ENCODE results near the gene PPP1R3E. TPM values are rescaled to one million over a fixed set of nuclear protein-coding genes. Genes with fewer than 3 reads are reported as not detected.
A peak's percentile ranks its signal among the peaks of the same experiment; 100 is the strongest.

PPP1R3E gene
- total RNA-seq, 1 donor from 2014 or later: 14.6 TPM

GRCh38 chr14:23347406-23348296 lies 45.0 kb upstream of the PPP1R3E start:
- no peak for TF ChIP-seq CTCF (IDR thresholded peaks at IDR 0.05)
- Histone ChIP-seq H3K4me3 (no peak overlapping the region), H3K27me3 (peaks cover 18% of the 10 kb centered on the region), H3K9me3 (no peaks in the 10 kb centered on the region), H3K27ac (no peak overlapping the region), H3K4me1 (peaks cover 7% of the 10 kb centered on the region), H3K36me3 (no peaks in the 10 kb centered on the region)
- DNase-seq: no peak
- intact Hi-C loops (cut with DNase I): no loop called here
- ATAC-seq: no peak

- DNase-seq (no peak), ATAC-seq (peak; percentile 6)
- H3K9me3 ChIP-seq: no peaks in the 10 kb centered on the region
- H3K4me1 ChIP-seq: peaks cover 4% of the 10 kb centered on the region
- no peak overlapping the region for H3K27ac ChIP-seq
- H3K36me3 ChIP-seq: no peaks in the 10 kb centered on the region
- TF ChIP-seq CTCF (IDR thresholded peaks at IDR 0.05): no peak
- no peak overlapping the region for H3K4me3 ChIP-seq
- H3K27me3 ChIP-seq: peaks cover 12% of the 10 kb centered on the region
- intact Hi-C loops (cut with DNase I): no loop called here
Observed at GRCh38 chr14:23346693-23347405, 44.2 kb upstream of the PPP1R3E start.

GRCh38 chr14:23345987-23346692 lies 43.5 kb upstream of the PPP1R3E start:
- no peak for DNase-seq
- H3K9me3 ChIP-seq: no peaks in the 10 kb centered on the region
- TF ChIP-seq CTCF (IDR thresholded peaks at IDR 0.05): no peak
- intact Hi-C loops (cut with DNase I): no loop called here
- ATAC-seq: peak; percentile 20
- H3K36me3 ChIP-seq: no peaks in the 10 kb centered on the region
- H3K4me3 ChIP-seq: no peak overlapping the region
- H3K4me1 ChIP-seq: no peaks in the 10 kb centered on the region
- peaks cover 5% of the 10 kb centered on the region for H3K27me3 ChIP-seq
- no peak overlapping the region for H3K27ac ChIP-seq

GRCh38 chr14:23344481-23344880 lies 41.8 kb upstream of the PPP1R3E start:
- intact Hi-C loops (cut with DNase I): no loop called here
- Histone ChIP-seq H3K9me3 (no peaks in the 10 kb centered on the region), H3K36me3 (no peaks in the 10 kb centered on the region), H3K27ac (no peak overlapping the region), H3K4me3 (no peak overlapping the region), H3K27me3 (peaks cover 4% of the 10 kb centered on the region), H3K4me1 (no peaks in the 10 kb centered on the region)
- no peak for DNase-seq
- TF ChIP-seq CTCF (IDR thresholded peaks at IDR 0.05): no peak
- no peak for ATAC-seq

- no peak overlapping the region for H3K4me3 ChIP-seq
- no peaks in the 10 kb centered on the region for H3K9me3 ChIP-seq
- ATAC-seq (no peak), DNase-seq (no peak)
- H3K36me3 ChIP-seq: no peaks in the 10 kb centered on the region
- H3K27ac ChIP-seq: no peak overlapping the region
- intact Hi-C loops (cut with DNase I): no loop called here
- no peaks in the 10 kb centered on the region for H3K4me1 ChIP-seq
- TF ChIP-seq CTCF (IDR thresholded peaks at IDR 0.05): no peak
- peaks cover 4% of the 10 kb centered on the region for H3K27me3 ChIP-seq
Observed at GRCh38 chr14:23339506-23340268, 37.0 kb upstream of the PPP1R3E start.
